ENCODE results near the gene PAFAH1B1.

- TF ChIP-seq CTCF (IDR thresholded peaks at IDR 0.05; ENCODE audit: low read depth, low read length): no peak
- no peak for TF ChIP-seq EZH2phosphoT487 (IDR thresholded peaks at IDR 0.05; ENCODE audit: low read depth)
Observed at GRCh38 chr17:2684549-2684948, 91.1 kb downstream of the PAFAH1B1 start.

Measured in OCI-LY3 (cell line).